GM18498 (cell line): Measurements from ENCODE around the gene ERGIC1.

Experiments used
- ATAC-seq: cut with Tn5 transposase; IDR thresholded peaks from one replicate; pipeline ENCODE4 v1.9.1; 2021; ENCODE audit warnings: mild to moderate bottlenecking, moderate library complexity; ENCODE audit not compliant: unreplicated experiment

The ERGIC1 gene

DNA sequence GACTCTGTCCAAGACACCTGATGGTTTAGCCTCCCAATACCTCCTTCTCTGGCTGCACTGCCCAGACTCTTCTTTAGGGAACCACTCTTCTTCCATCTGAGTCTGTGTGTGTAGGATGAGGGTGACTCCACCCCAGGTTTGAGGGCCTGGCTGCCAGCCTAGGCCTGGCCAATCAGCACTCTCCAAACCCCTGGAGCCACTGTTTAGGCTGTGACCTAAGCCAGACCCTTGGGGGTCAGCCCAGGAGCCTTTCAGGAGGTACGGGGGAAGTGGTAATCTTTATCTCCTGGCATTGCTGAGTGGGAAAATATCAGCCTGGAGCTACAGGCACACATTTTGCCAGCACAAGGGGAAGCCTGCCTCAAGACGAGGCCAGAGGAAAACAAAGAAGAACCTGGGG is 6.2 kb upstream of the ERGIC1 start:
- no peak for ATAC-seq

DNA sequence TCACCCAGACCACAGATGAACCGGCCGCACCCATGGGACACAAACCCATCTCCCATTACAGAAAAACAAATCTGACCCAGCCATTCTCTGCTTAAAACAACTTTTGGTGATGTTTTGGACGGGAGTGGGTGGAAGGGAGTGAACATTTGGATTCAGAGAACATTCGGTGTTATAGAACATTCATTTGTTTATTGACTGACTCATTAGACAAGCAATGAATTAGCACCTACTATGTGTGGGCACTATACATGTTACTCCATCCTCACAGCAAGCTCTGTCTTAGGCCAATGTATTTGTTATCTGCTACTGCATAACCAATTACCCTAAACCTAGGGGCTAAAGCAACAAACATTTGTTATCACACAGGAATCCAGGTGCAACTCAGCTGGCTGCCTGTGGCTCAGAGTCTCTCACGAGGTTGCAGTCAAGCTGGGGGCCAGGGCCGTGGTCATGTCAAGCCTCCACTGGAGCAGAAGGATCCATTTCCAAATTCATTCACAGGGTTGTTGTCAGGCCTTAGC is 5.1 kb upstream of the ERGIC1 start:
- no peak for ATAC-seq

DNA sequence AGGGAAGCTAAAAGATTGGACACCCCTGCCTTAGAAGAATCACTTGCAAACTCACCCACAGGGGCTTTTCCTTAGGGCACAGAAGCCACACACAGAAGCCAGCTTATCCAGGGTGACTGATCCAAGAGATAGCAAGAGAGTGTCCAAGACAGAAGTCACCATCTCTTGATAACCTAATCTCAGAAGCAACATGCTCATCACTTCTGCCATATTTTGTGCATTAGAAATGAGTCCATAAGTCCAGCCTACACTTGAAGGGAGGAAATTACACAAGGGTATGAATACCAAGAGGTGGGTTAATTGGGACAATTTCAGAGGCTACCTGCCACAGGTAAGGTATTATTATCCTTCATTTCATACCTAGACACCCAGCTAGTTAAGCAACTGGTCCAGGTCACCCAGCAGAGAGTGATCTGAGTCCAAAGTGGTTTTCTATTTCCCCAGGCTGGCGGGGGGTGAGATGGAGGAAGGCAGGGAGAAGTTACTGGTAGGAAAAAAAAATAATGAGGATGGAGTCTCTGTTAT is 3.7 kb upstream of the ERGIC1 start:
- ATAC-seq: no peak

DNA sequence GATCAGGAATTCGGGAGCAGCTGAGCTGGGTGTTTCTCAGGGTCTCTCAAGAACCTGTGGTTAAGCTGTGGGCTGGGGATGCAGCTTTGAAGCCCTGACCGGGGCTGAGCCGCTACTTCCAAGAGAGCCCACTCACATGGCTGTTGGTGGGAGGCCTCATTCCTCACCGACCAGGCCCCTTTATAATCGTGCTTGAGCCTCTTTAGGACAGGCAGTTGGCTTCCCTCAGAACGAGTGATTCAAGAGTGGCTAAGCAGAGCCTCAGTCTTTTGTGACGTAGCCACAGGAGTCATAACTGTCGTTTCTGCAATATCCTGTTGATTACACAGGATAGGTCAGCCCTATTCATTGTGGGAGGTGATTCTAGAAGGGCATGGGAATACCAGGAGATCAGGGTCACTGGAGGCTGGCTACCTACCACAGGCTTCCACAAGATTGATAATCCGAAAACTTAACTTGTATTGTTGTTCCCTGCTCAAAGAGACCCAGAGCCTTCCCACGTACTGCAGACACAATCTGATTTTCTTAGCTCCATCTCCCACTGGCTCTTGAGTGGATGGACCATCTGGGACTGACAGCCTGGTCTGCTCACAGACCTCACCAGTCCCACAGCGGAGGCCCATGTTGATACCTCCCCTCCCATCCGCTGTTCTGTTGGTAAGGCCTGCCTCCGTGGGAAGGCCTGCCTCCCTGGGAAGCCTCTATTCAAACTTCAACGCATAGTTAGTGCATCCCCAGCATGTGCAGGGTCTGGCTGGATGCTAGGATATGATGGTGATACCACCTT is 3.0 kb upstream of the ERGIC1 start:
- no peak for ATAC-seq

DNA sequence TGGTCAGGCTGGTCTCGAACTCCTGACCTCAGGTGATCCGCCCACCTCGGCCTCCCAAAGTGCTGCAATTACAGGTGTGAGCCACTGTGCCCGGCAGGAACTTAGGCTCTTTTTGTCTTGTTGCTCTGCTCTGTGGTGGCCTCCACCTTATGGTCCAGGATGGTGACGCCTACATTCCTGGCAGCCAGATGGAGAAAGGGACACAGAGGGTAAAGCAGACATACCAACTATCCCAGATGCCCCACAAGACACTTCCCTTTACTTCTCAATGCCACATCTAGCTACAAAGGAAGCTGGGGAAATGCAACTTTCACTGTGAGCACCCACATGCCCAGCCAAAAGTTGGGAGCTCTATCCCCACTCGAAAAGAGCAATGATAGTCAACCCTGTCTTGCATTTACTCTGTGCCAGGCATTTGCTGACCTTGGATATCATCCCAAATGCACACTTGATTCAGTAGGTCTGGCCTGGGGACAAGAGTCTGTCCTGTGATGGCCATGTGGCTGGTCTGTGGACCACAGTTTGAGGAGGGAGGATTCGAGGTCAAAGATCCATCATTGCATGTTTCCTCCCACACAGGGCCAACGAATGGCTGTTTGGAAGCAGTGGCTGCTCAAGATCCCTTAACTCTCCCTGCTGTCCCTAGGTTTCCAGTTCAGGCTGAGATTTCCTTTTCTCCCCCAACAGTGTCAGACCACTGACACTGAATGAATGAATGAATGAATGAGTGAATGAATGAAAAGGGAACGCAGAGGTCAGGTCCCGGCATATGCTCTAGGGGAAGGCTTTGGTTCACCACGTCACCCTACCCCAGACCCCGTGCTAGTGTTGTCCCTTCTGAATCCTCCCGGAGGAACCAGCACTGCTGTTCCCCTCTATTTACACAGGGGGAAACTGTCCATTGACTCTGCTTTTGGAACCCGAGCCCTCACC is 1.4 kb upstream of the ERGIC1 start:
- no peak for ATAC-seq

DNA sequence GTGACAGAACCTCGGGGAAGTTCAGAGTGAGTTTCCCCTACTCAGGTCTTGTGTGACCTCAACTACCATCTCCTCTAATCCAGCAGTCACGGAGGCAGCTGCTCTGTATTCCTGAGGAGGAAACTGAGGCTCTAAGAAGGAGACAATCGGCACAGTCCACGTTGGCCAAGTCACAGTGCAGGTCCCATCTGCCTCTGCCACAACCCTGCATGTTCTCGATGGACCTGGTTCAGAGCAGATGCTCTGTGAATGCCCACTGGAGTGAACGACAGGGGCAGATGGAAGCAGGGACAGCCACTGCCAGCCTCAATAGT is 722 bp upstream of the ERGIC1 start:
- ATAC-seq: no peak

DNA sequence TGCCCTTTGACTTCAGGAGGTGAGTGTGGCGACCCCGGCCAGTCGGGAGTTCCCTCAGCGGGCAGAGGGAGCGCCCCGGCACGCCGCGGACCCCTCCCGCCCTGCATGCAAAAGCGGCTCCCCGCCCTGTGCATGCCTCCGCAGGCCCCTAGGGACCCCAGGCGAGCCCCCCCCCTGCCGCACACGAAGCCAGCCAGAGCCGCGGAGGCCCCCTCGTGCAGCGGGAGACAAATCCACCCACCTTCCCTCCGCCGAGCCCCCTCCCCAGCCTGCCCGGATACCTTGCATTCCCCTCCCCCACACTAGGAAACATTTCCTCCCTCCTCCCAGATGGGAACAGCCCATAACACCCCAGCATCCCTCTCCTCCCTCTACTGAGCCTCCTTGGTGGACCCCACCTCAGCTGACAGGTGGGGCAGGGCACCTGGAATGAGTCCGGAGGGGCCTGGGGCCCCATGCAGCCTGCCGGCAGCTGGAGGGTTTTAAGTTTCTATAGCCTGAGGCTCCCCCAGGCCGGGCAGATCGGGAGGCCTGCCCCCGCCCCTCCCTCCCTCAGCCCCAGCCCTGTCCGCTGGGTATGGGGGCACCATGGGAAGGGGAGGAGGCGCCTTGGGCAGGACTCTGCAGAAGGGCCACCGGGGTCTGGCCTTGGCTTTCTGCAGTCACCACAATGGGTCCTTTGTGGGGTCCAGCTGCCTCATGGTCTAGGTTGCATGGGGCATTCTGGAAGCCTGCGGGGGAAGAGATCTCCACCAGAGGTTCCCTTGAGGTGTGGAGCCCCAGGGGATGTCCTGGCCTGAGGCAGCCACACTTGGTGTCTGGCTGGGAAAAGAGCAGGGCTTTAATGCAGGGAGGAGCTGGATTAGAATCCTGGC is 601 bp downstream of the ERGIC1 start:
- peak; percentile 21 for ATAC-seq

DNA sequence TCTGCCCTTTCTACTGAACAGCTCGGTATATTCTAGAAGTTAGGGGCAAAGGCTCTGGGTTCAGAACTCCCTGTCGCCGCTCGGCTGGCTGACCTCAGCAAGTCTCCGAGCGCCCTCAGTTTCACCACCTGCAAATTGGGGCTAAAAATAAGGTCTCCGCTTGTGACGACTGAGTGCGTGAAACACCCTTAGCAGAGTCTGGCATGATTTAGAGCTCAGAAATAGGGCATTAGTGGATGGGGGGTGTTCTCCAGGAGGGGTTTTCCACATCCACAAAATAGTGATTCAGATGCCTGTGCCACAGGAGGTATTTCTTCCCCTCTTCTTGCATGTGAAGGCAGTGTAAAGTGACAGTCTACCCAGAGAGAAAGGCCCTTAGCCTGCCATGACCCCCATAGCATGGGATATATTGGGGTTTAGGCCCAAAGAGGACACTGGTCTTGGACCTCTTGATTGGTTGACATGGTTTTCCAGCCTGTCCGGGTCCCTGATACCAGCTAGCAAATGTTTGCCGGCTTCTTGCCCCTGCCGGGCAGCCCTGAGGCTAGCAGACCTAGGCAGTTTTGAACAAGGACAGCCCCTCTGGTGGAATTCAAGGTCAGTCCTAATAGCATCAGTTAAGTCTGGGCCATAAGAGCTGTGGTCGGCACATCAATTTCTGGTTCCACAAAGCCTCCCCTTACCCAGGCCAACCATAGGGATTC is 1.4 kb downstream of the ERGIC1 start:
- ATAC-seq: no peak

DNA sequence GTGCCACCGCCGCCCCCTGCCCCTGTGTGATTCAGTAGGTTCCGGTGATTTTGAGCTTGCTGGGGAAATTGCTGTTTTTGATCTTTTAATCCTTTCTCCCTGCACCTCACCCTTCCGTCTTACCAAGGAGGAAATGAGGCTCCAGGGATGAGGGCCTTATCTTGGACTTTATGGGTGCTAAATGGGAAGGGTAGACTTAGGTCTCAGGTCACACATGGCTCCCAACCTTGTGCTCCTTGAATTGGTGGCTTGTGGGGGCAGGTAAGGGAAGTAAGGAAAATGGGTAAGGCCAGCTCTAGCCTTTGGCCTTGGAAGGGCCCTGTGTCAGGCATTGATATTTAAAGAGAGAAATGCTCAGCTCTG is 1.9 kb downstream of the ERGIC1 start:
- ATAC-seq: no peak

DNA sequence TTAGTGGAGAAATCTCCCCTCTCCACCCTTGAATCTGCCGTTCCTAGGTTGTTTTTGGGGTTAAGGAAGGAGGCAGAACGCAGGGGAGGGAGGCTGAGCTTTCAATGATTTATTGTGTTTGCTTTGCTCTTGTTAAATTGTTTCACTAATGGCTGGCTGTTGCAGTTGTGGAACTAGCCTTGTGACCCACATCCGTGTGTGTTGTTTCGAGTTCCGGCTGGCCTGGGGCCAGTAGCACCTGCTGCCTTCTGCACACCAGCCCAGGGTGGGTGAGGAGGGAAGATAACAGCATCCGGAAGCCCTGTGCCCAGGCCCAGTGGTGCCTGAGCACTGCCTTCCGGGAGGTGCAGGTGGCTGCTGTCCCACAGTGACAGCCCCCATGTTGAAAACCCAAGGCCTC is 3.6 kb downstream of the ERGIC1 start:
- peak; percentile 83 for ATAC-seq

DNA sequence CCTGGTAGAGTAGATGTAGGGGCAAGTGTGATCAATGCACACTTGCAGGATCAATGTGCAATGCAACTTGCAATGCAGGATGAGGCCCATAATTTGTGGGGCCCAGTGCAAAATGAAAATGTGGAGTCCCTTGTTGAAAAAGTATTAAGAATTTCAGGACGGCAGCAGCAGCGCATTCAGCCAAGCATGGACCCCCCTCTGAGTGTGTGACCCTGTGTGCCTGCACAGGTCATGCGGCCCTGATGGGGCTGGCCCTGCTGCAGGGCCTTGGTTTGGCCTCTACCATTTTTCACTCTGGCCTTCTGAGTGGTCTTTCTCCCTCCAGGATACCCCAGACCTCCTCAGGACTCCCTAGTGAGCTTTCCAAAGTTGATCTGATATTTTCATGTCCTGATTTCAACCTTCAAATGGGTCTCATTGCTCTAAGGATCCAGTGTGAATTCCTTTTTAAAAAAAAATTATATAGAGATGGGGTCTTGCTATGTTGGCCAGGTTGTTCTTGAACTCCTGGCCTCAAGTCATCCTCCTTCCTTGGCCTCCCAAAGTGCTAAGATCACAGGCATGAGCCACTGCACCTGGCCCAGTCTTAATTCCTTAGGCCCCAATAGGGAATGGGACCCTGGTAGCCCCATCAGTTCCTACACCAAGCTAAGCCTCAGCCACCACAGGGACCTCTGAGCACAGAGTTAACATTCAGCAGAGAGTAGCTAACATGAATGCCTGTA is 4.3 kb downstream of the ERGIC1 start:
- no peak for ATAC-seq

DNA sequence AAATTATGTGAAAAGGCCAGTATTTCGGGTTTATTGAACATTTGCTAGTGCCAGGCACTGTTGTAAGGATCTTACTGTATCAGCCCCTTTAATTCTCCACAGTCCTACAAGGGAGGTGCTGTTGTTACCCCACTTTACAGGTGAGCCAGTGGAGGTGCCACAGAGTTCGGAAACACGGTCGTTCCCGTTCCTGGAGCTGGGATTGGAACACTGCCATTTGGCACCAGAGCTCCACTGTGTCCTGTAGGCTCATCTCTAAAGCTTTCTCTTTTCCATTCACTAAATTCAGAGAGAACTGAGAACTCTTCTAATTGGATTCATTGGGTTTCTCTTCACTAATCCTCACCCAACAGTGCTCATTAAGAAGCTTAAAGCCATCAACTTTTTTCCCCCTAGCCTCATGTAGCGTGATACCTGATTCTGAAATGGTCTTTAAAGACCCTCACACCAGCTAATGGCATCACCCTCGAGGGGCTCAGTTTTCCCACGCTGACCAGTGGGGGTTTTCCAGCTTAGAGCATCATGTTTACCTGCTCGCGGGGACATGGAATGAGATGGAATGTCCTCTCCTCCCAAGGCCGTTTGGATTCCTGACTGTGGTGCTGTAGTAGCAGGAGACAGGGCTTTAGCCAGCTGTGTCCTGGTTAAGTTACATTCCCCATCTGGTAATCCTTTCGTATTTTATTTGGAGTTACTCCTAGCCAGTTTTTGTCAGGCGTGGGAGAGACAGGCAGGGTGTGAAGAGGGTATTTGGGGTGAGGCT is 5.8 kb downstream of the ERGIC1 start:
- ATAC-seq: no peak

DNA sequence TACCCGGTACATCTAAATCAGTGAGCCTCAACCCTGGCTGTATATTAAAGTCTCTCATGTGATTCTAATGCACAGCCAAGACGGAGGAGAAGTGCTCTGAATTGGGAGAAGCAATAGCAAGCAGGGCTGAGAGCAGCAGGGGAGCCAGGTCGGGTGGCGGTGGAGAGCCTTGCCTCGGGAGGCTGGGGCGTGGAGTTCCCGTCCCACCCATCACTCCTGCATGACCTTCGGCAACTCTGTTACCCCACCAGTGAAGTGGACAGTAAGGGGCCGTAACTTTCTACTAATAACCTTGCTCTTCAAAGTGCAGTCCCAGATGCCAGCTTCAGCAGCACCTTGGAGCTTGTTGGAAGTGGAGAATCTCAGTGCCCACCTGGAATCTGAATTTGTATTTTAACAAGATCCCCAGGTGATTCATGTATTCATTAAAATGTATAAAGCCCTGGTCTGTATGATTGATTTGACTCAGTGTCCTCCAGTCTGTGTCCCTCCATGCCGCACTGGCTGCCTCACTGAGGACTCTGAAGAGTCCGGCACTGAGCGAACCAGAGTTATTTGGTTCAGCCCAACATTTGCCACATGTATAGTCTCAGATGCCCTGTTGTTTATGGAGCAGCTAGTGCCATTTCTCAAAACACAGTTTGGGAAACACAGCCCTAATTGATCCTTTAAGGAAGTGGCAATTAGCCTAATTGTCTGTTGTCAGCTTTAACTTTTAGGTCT is 6.5 kb downstream of the ERGIC1 start:
- ATAC-seq: no peak

DNA sequence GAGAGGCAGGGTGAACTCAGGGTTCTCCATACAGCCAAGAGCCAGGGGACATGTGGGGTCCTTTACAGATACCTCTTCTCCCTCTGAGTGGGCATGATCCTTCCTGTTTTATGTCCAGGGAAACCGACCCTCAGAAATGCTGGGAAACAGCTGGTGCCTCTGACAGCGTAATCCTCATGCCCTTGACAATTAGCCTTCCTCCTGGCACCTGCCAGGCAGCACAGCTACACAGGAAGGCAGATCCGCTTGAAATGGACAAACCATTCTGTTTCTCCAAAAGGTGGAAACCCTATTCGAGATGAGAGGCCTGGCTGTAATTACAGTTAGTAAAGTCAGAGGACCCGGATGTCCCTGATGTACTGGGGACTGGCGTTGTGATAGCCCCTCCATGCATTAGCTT is 7.2 kb downstream of the ERGIC1 start:
- ATAC-seq: no peak

DNA sequence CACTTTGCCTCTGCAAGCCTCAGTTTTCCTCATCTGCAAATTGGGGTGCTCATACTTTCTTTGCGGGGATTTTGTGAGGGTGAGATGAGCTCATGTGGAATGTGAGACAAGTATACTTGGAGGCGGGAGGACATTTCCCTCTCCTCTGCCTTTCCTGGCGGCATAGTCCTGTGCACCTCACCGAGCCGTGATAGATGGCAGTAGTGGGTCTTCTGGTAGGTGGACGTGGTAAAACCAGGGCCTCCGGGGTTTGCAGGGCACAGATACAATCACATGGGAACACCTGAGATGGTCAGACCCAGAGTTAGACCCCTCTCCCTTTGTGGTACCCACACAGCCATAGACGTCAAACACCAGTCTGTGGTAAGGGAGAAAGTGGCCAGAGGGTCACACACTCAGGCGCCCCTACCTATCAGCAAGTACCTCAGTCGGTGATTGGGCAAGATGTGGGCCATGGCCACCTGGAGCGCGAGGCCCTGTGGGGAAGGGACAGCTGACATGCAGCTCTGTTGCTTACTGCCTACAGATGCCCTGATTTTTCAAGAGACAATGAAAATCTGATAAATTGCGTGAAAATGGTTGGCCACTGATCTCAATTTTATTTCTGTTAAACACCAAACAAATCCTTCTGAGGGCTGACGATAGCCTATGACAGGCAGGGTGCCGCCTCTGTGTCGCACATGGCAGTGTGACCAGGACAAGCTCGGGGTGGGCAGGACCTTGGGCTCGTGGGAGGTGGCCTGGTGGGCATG is 9.9 kb downstream of the ERGIC1 start:
- no peak for ATAC-seq

DNA sequence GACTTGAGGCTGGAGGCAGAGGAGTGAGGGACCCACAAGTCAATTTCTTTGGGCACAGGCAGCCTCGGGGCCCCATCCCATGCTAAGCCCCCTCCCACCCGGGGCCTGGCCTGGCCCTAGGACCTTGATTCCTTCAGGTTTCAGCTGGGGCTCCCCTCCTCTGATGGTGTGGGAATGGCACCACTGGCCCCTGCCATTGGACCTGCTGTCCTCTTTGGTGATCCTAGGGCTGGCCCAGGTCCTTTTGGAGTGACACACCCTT is 10.5 kb downstream of the ERGIC1 start:
- ATAC-seq: no peak

DNA sequence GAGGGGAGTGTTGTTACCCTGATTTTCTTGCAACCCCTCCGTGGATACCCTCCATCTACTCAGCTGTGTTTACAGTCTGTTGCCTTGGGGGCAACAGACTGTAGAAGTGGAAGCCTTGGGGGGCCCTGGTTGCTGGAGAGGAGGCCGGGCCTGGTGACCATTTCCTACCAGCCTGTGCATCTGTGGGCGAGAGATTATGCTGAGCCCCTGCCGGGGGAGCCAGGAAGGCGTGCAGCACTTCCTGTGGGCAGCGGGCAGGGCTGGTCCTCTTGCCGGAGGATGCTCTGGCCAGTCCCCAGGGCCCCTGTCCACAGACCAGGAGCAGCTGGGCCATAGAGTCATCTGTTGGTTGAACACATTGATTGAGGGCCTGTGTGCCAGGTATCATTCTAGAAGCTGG is 11.1 kb downstream of the ERGIC1 start:
- no peak for ATAC-seq

DNA sequence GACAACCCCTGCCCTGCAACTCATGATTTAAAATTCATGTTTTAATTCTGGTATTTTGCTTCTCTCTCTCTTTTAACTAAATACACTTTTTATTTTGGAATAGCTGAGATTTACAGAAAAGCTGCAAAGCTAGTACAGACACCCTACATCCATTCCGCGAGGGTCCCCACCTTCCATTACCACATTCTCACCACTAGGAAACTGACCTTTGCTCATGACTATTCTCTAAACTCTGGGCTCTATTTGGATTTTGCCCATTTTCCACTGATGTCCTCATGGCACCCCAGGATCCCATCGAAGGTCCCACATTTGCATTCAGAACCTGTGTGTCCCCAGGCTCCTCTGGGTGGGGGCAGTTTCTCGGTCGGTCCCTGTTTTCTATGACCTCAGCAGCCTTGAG is 11.5 kb downstream of the ERGIC1 start:
- no peak for ATAC-seq
